PFSK-1 (cell line): Measurements from ENCODE around the gene GNA14.

Experiments used
- POLR2AphosphoS5 ChIP-seq: IDR thresholded peaks from 2 replicates; pipeline ENCODE4 v1.6.1; 2012; ENCODE audit warnings: low read depth, mild to moderate bottlenecking, control low read depth, low read length, moderate library complexity
- SIN3A ChIP-seq: IDR thresholded peaks from 2 replicates; pipeline ENCODE4 v1.6.1; 2012; ENCODE audit warnings: mild to moderate bottlenecking, low read length, moderate library complexity, borderline replicate concordance; ENCODE audit not compliant: insufficient read depth

DNA sequence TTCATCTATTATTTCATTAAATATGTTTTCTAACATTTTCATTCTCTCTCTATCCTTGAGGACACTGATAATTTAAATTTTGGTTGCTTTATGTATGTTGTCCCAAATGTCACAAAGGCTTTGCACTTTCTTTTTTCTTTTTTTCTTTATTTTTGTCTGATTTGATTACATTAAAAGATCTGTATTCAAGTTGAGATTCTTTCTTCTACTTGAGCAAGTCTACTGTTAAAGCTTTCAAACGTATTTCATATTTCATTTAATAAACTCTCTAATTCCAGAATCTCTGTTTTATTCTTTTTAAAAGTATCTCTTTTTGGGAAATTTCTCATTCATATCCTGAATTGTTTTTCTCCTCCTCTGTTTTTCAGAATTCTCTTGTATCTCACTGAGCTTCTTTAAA is 106.5 kb downstream of the GNA14 start:
- no peak for TF ChIP-seq POLR2AphosphoS5
- TF ChIP-seq SIN3A = no peak
